HepG2 (cell line): ENCODE data around the gene SPTAN1. TPM values are rescaled to one million over a fixed set of nuclear protein-coding genes. Genes with fewer than 3 reads are reported as not detected.
A peak's percentile ranks its signal among the peaks of the same experiment; 100 is the strongest.

Experiments
- ARHGAP35 ChIP-seq: sonication (generic); formaldehyde crosslinking; IDR thresholded peaks from 2 replicates; pipeline ENCODE4 v1.9.0; 2022; ENCODE audit warnings: mild to moderate bottlenecking, inconsistent platforms, moderate library complexity, missing genetic modification reagents, borderline replicate concordance
- GLI4 ChIP-seq: sonication (generic); formaldehyde crosslinking; IDR thresholded peaks from 2 replicates; pipeline ENCODE4 v1.5.1; 2020; ENCODE audit warnings: missing genetic modification reagents, mild to moderate bottlenecking, moderate library complexity, borderline replicate concordance
- HHEX ChIP-seq: IDR thresholded peaks from 2 replicates; pipeline ENCODE4 v1.6.1; 2016; ENCODE audit warnings: control low read depth
- HOXA5 ChIP-seq: sonication (generic); formaldehyde crosslinking; IDR thresholded peaks from 2 replicates; pipeline ENCODE4 v1.4.0; 2020; ENCODE audit warnings: missing genetic modification reagents
- NAIF1 ChIP-seq: sonication (generic); formaldehyde crosslinking; IDR thresholded peaks from 2 replicates; pipeline ENCODE4 v1.5.0; 2020; ENCODE audit warnings: mild to moderate bottlenecking, missing genetic modification reagents, borderline replicate concordance
- PRPF4 ChIP-seq: fragments of 200-400 bp; formaldehyde crosslinking; IDR thresholded peaks from 2 replicates; pipeline ENCODE4 v1.6.1; 2016; ENCODE audit warnings: low read length, low read depth; ENCODE audit not compliant: poor library complexity, severe bottlenecking
- SMARCE1 ChIP-seq: fragments of 450-650 bp; IDR thresholded peaks from 2 replicates; pipeline ENCODE4 v1.6.1; 2017; ENCODE audit warnings: borderline replicate concordance
- SOX13 ChIP-seq, 3 experiments: fragments of 450-650 bp in 1 of 3; sonication (generic) in 1 of 3; formaldehyde crosslinking in 1 of 3; IDR thresholded peaks in 2 of 3; conservative IDR thresholded peaks in 1 of 3; 2 replicates each; pipeline versions ENCODE4 v1.5.0 to v1.6.1; 2016 to 2020; ENCODE audit warnings: antibody characterized with exemption in 1 of 3, mild to moderate bottlenecking in 1 of 3, missing compliant biosample characterization in 1 of 3, missing genetic modification reagents in 1 of 3, moderate library complexity in 1 of 3
- ZC3H13 ChIP-seq: sonication (generic); formaldehyde crosslinking; IDR thresholded peaks from 2 replicates; pipeline ENCODE4 v1.8.1; 2023; ENCODE audit warnings: mild to moderate bottlenecking, missing genetic modification reagents, moderate library complexity
- ZFP36L1 ChIP-seq: sonication (generic); formaldehyde crosslinking; IDR thresholded peaks from 2 replicates; pipeline ENCODE4 v1.8.0; 2022; ENCODE audit warnings: mild to moderate bottlenecking, missing genetic modification reagents, moderate library complexity
- ZNF232 ChIP-seq: sonication (generic); formaldehyde crosslinking; IDR thresholded peaks from 2 replicates; pipeline ENCODE4 v1.4.0; 2020; ENCODE audit warnings: missing genetic modification reagents, borderline replicate concordance
- ZNF33B ChIP-seq: sonication (generic); formaldehyde crosslinking; IDR thresholded peaks from 2 replicates; pipeline ENCODE4 v1.5.1; 2020; ENCODE audit warnings: mild to moderate bottlenecking, missing genetic modification reagents
- ZNF615 ChIP-seq: sonication (generic); formaldehyde crosslinking; IDR thresholded peaks from 2 replicates; pipeline ENCODE4 v1.5.0; 2020; ENCODE audit warnings: mild to moderate bottlenecking, missing genetic modification reagents, borderline replicate concordance
- polyA plus RNA-seq, 8 experiments: library from polyadenylated mRNA; depleted of rRNA in 3 of 8; stranded (reverse) in 7 of 8; unstranded in 1 of 8; fragments of >200 nt; fragmentation: Illumina TruSeq in 4 of 8; extraction: Trizol in 4 of 8; gene quantifications; 2 replicates each; pipeline versions ENCODE4 v1.2.1 to v1.2.3, GENCODE V29; 2011 to 2016; ENCODE audit warnings: low read depth in 4 of 8, missing spikeins in 1 of 8, mixed read lengths in 1 of 8; ENCODE audit not compliant: insufficient read depth in 1 of 8
- total RNA-seq, 5 experiments: library from RNA; depleted of rRNA; stranded (reverse); fragments of >200 nt; fragmentation: Illumina TruSeq; extraction: Trizol; gene quantifications; 2 replicates each; pipeline ENCODE4 v1.2.3, GENCODE V29; 2016; ENCODE audit warnings: low read depth in 1 of 5
- TF ChIP-seq, protein P1 (sequence below): sonication (generic); formaldehyde crosslinking; IDR thresholded peaks from 2 replicates; pipeline ENCODE4 v1.9.0; 2021; ENCODE audit warnings: missing genetic modification reagents, mild to moderate bottlenecking, borderline replicate concordance
- TF ChIP-seq, protein P2 (sequence below): sonication (generic); formaldehyde crosslinking; IDR thresholded peaks from 2 replicates; pipeline ENCODE4 v1.4.0; 2020; ENCODE audit warnings: mild to moderate bottlenecking, missing genetic modification reagents
- TF ChIP-seq, protein P3 (sequence below): sonication (generic); formaldehyde crosslinking; IDR thresholded peaks from 2 replicates; pipeline ENCODE4 v1.8.0; 2022; ENCODE audit warnings: missing genetic modification reagents, mild to moderate bottlenecking, inconsistent platforms, borderline replicate concordance

Gene SPTAN1
- total and polyA plus RNA-seq, 2 of the 13 experiments (the other 11 are each of a cell fraction or from before 2014, with no cell fraction given), result 106 to 111 TPM

- TF ChIP-seq ZNF33B, result no peak
- TF ChIP-seq GLI4, result no peak
- TF ChIP-seq PRPF4, result no peak
- TF ChIP-seq ZNF615, result no peak
- TF ChIP-seq HOXA5 (CRISPR knock-in tag), result peak; percentile 88; the same call in 1 of the 2 replicates
- TF ChIP-seq ZC3H13 (CRISPR knock-in tag), result peak; percentile 79; the same call in 1 of the 2 replicates
- no peak for TF ChIP-seq SMARCE1
- TF ChIP-seq NAIF1 (CRISPR knock-in tag), result peak; percentile 36; the same call in 1 of the 2 replicates
- peak; percentile 83 for TF ChIP-seq ZNF232 (CRISPR knock-in tag)
- TF ChIP-seq SOX13 (IDR thresholded peaks at IDR 0.05), result no peak
- TF ChIP-seq SOX13 (CRISPR knock-in tag; conservative IDR thresholded peaks at IDR 0.05 in 1 of 2, IDR thresholded peaks at IDR 0.05 in 1 of 2), result no peak
- TF ChIP-seq, protein P1, sequence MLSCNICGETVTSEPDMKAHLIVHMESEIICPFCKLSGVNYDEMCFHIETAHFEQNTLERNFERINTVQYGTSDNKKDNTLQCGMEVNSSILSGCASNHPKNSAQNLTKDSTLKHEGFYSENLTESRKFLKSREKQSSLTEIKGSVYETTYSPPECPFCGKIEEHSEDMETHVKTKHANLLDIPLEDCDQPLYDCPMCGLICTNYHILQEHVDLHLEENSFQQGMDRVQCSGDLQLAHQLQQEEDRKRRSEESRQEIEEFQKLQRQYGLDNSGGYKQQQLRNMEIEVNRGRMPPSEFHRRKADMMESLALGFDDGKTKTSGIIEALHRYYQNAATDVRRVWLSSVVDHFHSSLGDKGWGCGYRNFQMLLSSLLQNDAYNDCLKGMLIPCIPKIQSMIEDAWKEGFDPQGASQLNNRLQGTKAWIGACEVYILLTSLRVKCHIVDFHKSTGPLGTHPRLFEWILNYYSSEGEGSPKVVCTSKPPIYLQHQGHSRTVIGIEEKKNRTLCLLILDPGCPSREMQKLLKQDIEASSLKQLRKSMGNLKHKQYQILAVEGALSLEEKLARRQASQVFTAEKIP (CRISPR knock-in tag), result no peak
- 0 out of 2 replicates have a peak, but pooled peaks have one; percentile 69 for TF ChIP-seq ZFP36L1 (CRISPR knock-in tag)
- TF ChIP-seq, protein P2, sequence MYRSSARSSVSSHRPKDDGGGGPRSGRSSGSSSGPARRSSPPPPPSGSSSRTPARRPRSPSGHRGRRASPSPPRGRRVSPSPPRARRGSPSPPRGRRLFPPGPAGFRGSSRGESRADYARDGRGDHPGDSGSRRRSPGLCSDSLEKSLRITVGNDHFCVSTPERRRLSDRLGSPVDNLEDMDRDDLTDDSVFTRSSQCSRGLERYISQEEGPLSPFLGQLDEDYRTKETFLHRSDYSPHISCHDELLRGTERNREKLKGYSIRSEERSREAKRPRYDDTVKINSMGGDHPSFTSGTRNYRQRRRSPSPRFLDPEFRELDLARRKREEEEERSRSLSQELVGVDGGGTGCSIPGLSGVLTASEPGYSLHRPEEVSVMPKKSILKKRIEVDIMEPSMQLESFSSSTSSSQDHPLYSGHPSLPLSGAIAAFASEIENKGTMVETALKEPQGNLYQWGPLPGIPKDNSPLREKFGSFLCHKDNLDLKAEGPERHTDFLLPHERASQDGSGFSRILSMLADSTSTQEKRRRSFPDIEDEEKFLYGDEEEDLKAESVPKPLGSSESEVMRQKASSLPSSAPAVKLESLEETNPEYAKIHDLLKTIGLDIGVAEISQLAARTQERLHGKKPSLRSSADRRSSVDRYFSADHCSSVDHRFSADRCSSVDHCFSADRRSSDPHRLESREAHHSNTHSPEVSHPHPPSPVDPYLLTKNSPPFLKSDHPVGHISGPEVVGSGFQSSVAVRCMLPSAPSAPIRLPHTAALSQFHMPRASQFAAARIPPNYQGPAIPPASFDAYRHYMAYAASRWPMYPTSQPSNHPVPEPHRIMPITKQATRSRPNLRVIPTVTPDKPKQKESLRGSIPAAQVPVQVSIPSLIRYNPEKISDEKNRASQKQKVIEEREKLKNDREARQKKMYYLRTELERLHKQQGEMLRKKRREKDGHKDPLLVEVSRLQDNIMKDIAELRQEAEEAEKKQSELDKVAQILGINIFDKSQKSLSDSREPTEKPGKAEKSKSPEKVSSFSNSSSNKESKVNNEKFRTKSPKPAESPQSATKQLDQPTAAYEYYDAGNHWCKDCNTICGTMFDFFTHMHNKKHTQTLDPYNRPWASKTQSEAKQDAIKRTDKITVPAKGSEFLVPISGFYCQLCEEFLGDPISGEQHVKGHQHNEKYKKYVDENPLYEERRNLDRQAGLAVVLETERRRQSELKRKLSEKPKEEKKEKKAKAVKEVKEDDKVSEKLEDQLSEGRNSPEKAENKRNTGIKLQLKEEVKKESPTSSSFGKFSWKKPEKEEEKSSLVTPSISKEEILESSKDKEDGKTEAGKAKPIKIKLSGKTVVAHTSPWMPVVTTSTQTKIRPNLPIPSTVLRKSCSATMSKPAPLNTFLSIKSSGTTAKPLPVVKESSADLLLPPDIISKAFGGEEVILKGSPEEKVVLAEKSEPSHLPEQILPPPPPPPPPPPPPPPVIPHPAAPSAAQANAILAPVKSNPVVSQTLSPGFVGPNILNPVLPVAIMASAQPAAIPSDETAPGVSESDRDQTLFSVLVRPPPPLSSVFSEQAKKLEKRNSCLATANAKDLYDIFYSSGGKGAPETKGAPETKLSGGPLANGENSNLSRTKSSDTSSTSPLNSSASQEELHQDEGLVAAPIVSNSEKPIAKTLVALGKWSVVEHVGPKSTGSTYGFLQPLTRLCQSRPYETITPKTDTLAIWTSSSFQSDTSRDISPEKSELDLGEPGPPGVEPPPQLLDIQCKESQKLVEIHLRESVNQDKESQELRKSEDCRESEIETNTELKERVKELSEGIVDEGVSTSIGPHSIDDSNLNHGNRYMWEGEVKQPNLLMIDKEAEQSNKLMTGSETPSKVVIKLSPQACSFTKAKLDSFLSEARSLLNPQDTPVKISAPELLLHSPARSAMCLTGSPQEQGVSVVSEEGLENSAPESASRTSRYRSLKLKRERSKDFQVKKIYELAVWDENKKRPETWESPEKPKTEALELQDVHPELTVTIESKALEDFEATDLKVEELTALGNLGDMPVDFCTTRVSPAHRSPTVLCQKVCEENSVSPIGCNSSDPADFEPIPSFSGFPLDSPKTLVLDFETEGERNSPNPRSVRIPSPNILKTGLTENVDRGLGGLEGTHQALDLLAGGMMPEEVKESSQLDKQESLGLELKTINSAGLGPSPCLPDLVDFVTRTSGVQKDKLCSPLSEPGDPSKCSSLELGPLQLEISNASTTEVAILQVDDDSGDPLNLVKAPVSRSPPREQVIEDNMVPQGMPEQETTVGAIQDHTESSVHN (CRISPR knock-in tag), result peak; percentile 86; the same call in 1 of the 2 replicates
- TF ChIP-seq, protein P3, sequence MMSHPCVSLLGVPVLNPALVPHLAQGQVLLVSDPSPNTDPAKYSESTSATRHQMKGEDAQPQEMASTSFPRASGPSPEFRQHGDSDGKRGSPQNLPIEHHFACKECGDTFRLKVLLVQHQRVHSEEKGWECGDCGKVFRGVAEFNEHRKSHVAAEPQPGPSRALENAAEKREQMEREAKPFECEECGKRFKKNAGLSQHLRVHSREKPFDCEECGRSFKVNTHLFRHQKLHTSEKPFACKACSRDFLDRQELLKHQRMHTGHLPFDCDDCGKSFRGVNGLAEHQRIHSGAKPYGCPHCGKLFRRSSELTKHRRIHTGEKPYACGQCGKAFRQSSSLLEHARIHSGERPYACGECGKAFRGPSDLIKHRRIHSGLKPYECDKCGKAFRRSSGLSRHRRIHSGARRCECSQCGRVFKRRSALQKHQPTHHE (CRISPR knock-in tag), result peak; percentile 74
- 0 out of 2 replicates have a peak, but pooled peaks have one; percentile 48 for TF ChIP-seq ARHGAP35 (CRISPR knock-in tag)
- no peak for TF ChIP-seq HHEX
Observed at GRCh38 chr9:128656416-128657343, 104.3 kb downstream of the SPTAN1 start, which contains the start of gene DYNC2I2 (continued).
